Stimulated activated CD8-positive, alpha-beta memory T cell treated with anti-CD3 and anti-CD28 coated beads, Interleukin-12 subunit alpha, Interleukin-12 subunit beta, amount 100 ng/mL, for 24 hours (primary cell): Measurements from ENCODE around the gene LACTBL1.

Source experiments
- DNase-seq: peaks from one replicate; pipeline ENCODE4 v3.0.0-alpha.2; 2020; ENCODE audit errors: extremely low read depth

The LACTBL1 gene

GRCh38 chr1:22944346-22945055, 28.2 kb downstream of the LACTBL1 start:
- DNase-seq: no peak

- no peak for DNase-seq
Observed at GRCh38 chr1:22941257-22941656, 31.4 kb downstream of the LACTBL1 start.

GRCh38 chr1:22936681-22937080, 36.0 kb downstream of the LACTBL1 start:
- DNase-seq: no peak

- no peak for DNase-seq
Observed at GRCh38 chr1:22935433-22935832, 37.2 kb downstream of the LACTBL1 start.

- no peak for DNase-seq
Observed at GRCh38 chr1:22932803-22933470, 39.7 kb downstream of the LACTBL1 start.

GRCh38 chr1:22930240-22930912, 42.3 kb downstream of the LACTBL1 start:
- no peak for DNase-seq

- DNase-seq: no peak
Observed at GRCh38 chr1:22925111-22925510, 47.6 kb downstream of the LACTBL1 start.

GRCh38 chr1:22922640-22923039, 50.0 kb downstream of the LACTBL1 start:
- DNase-seq: no peak

- no peak for DNase-seq
Observed at GRCh38 chr1:22921452-22922126, 51.1 kb downstream of the LACTBL1 start.

- no peak for DNase-seq
Observed at GRCh38 chr1:22920734-22921451, 51.8 kb downstream of the LACTBL1 start.

GRCh38 chr1:22920026-22920733, 52.5 kb downstream of the LACTBL1 start:
- no peak for DNase-seq

GRCh38 chr1:22919341-22920025, 53.2 kb downstream of the LACTBL1 start:
- DNase-seq: no peak

GRCh38 chr1:22918644-22919043, 54.0 kb downstream of the LACTBL1 start:
- no peak for DNase-seq

GRCh38 chr1:22917989-22918388, 54.7 kb downstream of the LACTBL1 start:
- DNase-seq: no peak

GRCh38 chr1:22916471-22916820, 56.2 kb downstream of the LACTBL1 start:
- no peak for DNase-seq

- DNase-seq: no peak
Observed at GRCh38 chr1:22915816-22916470, 56.7 kb downstream of the LACTBL1 start.

- DNase-seq: no peak
Observed at GRCh38 chr1:22915231-22915630, 57.4 kb downstream of the LACTBL1 start.

- no peak for DNase-seq
Observed at GRCh38 chr1:22914633-22915217, 57.9 kb downstream of the LACTBL1 start.

- no peak for DNase-seq
Observed at GRCh38 chr1:22914156-22914555, 58.5 kb downstream of the LACTBL1 start.
